WTC11 (cell line): ENCODE data around the gene MORC1.

Experiments used
- AFF4 ChIP-seq: sonication (generic); formaldehyde crosslinking; IDR thresholded peaks from 2 replicates; pipeline ENCODE4 v1.8.1; 2023; ENCODE audit warnings: mild to moderate bottlenecking, missing genetic modification reagents, borderline replicate concordance
- CREB1 ChIP-seq: sonication (generic); formaldehyde crosslinking; IDR thresholded peaks from 2 replicates; pipeline ENCODE4 v1.8.0; 2023; ENCODE audit warnings: mild to moderate bottlenecking, missing genetic modification reagents
- CREM ChIP-seq: sonication (generic); formaldehyde crosslinking; IDR thresholded peaks from 2 replicates; pipeline ENCODE4 v1.8.1; 2022; ENCODE audit warnings: mild to moderate bottlenecking, missing genetic modification reagents, moderate library complexity
- CTCF ChIP-seq: fragments of 200-600 bp; IDR thresholded peaks from 2 replicates; pipeline ENCODE4 v1.8.0; 2022; ENCODE audit warnings: antibody characterized with exemption
- ELF4 ChIP-seq: sonication (generic); formaldehyde crosslinking; IDR thresholded peaks from 2 replicates; pipeline ENCODE4 v1.8.1; 2022; ENCODE audit warnings: low read depth, mild to moderate bottlenecking, moderate library complexity, missing genetic modification reagents
- ESRRA ChIP-seq: sonication (generic); formaldehyde crosslinking; IDR thresholded peaks from 2 replicates; pipeline ENCODE4 v1.8.1; 2022; ENCODE audit warnings: mild to moderate bottlenecking, missing genetic modification reagents, borderline replicate concordance
- GABPB1 ChIP-seq: sonication (generic); formaldehyde crosslinking; IDR thresholded peaks from 2 replicates; pipeline ENCODE4 v1.8.1; 2023; ENCODE audit warnings: mild to moderate bottlenecking, missing genetic modification reagents
- SMAD3 ChIP-seq: sonication (generic); formaldehyde crosslinking; IDR thresholded peaks from 2 replicates; pipeline ENCODE4 v1.8.0; 2022; ENCODE audit warnings: missing genetic modification reagents, mild to moderate bottlenecking, borderline replicate concordance
- SP1 ChIP-seq: sonication (generic); formaldehyde crosslinking; conservative IDR thresholded peaks from 2 replicates; pipeline ENCODE4 v1.8.1; 2022; ENCODE audit warnings: missing genetic modification reagents
- TCF7 ChIP-seq: sonication (generic); formaldehyde crosslinking; IDR thresholded peaks from 2 replicates; pipeline ENCODE4 v1.8.0; 2022; ENCODE audit warnings: mild to moderate bottlenecking, low read depth, missing genetic modification reagents, moderate library complexity
- TEAD4 ChIP-seq: sonication (generic); formaldehyde crosslinking; IDR thresholded peaks from 2 replicates; pipeline ENCODE4 v1.8.0; 2022; ENCODE audit warnings: mild to moderate bottlenecking, missing genetic modification reagents
- ZNF263 ChIP-seq: sonication (generic); formaldehyde crosslinking; IDR thresholded peaks from 2 replicates; pipeline ENCODE4 v1.8.1; 2022; ENCODE audit warnings: low read depth, mild to moderate bottlenecking, moderate library complexity, missing genetic modification reagents

- no peak for TF ChIP-seq SP1 (CRISPR knock-in tag)
- no peak for TF ChIP-seq TCF7 (CRISPR knock-in tag)
- TF ChIP-seq CTCF: no peak
- no peak for TF ChIP-seq SMAD3
- no peak for TF ChIP-seq ESRRA (CRISPR knock-in tag)
- TF ChIP-seq CREM (CRISPR knock-in tag): no peak
- TF ChIP-seq ELF4 (CRISPR knock-in tag): no peak
- TF ChIP-seq ZNF263 (CRISPR knock-in tag): no peak
- TF ChIP-seq GABPB1 (CRISPR knock-in tag): no peak
- TF ChIP-seq AFF4 (CRISPR knock-in tag): no peak
- TF ChIP-seq CREB1: no peak
- no peak for TF ChIP-seq TEAD4 (CRISPR knock-in tag)
Observed at GRCh38 chr3:109149078-109149477, 31.1 kb upstream of the MORC1 start.
